SH-SY5Y (cell line): ENCODE measurements around the gene GARNL3.

Source experiments
- GATA2 ChIP-seq: IDR thresholded peaks from 2 replicates; pipeline ENCODE4 v1.6.1; 2011; ENCODE audit warnings: mild to moderate bottlenecking, low read depth, low read length
- GATA3 ChIP-seq: IDR thresholded peaks from 2 replicates; pipeline ENCODE4 v1.6.1; 2011; ENCODE audit warnings: low read depth, mild to moderate bottlenecking, low read length, moderate library complexity

- TF ChIP-seq GATA2: no peak
- TF ChIP-seq GATA3: no peak
Observed at GRCh38 chr9:127264462-127265219, at the start of gene GARNL3.
